NB4 (cell line): ENCODE data around the gene SNAI3.

Source experiments
- DNase-seq: peaks from one replicate; pipeline ENCODE4 v3.0.0; 2010; ENCODE audit warnings: low read depth
- H3K4me3 ChIP-seq: one replicate; pipeline ENCODE4 v1.5.1; 2011; ENCODE audit warnings: mild to moderate bottlenecking, low read depth, low read length, moderate library complexity
- MYC ChIP-seq: IDR thresholded peaks from 2 replicates; pipeline ENCODE4 v1.6.1; 2011; ENCODE audit warnings: low read depth, low read length
- POLR2A ChIP-seq: IDR thresholded peaks from 2 replicates; pipeline ENCODE4 v1.6.1; 2011; ENCODE audit warnings: mild to moderate bottlenecking; ENCODE audit not compliant: insufficient read length; ENCODE audit errors: extremely low read depth
- TF ChIP-seq, protein P1 (sequence below): IDR thresholded peaks from 2 replicates; pipeline ENCODE4 v1.6.1; 2011; ENCODE audit warnings: low read depth, low read length
- TF ChIP-seq, protein P2 (sequence below): IDR thresholded peaks from one replicate; pipeline ENCODE4 v1.5.1; 2012; ENCODE audit warnings: low read depth, low read length

SNAI3 gene

DNA sequence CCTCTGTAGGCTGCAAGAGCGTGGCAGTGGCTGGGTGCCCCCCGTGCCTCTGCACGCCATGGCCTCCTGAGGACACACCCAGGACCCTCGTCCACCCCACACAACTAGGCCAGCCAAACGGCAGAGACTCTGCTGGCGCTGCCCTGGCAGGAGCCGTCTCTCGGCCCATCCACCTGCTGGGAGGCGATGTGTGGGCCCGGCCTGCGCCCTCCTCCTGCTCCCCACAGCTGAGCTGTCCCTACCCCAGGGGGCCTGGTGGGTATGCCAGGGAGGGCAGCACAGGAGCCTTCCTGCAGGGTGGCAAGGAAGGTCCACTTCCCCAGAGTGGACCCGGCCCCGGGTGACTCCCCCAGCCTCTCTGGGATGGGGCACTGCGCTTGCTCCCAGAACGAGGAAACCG, 12.9 kb upstream of the SNAI3 start:
- TF ChIP-seq POLR2A (no peak), MYC (no peak)
- TF ChIP-seq, protein P1, sequence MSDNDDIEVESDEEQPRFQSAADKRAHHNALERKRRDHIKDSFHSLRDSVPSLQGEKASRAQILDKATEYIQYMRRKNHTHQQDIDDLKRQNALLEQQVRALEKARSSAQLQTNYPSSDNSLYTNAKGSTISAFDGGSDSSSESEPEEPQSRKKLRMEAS, result no peak
- TF ChIP-seq, protein P2, sequence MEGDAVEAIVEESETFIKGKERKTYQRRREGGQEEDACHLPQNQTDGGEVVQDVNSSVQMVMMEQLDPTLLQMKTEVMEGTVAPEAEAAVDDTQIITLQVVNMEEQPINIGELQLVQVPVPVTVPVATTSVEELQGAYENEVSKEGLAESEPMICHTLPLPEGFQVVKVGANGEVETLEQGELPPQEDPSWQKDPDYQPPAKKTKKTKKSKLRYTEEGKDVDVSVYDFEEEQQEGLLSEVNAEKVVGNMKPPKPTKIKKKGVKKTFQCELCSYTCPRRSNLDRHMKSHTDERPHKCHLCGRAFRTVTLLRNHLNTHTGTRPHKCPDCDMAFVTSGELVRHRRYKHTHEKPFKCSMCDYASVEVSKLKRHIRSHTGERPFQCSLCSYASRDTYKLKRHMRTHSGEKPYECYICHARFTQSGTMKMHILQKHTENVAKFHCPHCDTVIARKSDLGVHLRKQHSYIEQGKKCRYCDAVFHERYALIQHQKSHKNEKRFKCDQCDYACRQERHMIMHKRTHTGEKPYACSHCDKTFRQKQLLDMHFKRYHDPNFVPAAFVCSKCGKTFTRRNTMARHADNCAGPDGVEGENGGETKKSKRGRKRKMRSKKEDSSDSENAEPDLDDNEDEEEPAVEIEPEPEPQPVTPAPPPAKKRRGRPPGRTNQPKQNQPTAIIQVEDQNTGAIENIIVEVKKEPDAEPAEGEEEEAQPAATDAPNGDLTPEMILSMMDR, result no peak
- H3K4me3 ChIP-seq, result no peak overlapping the region
- DNase-seq, result no peak

DNA sequence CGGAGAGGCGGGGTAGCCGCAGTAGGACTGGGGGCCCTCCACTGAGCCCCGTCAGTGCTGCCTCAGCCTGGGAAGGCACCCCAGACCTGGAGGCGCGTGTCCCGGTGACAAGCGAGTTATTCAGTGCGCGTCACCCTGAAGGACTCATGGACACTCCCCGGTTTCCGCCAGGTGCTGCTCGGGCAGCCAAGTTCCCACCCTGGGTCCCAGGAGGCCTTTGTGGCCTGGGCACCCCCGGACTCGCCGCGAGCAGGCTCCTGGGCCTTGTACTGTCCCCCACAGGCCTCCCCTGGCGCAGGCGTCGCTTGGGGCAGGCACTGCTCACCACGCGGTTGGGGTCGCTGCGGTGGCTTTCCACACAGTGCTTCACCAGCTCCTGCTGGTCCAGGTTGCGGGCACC, 12.3 kb upstream of the SNAI3 start:
- H3K4me3 ChIP-seq, result no peak overlapping the region
- DNase-seq, result no peak
- TF ChIP-seq, protein P2, result no peak
- TF ChIP-seq POLR2A (no peak), MYC (no peak)
- TF ChIP-seq, protein P1, result no peak

DNA sequence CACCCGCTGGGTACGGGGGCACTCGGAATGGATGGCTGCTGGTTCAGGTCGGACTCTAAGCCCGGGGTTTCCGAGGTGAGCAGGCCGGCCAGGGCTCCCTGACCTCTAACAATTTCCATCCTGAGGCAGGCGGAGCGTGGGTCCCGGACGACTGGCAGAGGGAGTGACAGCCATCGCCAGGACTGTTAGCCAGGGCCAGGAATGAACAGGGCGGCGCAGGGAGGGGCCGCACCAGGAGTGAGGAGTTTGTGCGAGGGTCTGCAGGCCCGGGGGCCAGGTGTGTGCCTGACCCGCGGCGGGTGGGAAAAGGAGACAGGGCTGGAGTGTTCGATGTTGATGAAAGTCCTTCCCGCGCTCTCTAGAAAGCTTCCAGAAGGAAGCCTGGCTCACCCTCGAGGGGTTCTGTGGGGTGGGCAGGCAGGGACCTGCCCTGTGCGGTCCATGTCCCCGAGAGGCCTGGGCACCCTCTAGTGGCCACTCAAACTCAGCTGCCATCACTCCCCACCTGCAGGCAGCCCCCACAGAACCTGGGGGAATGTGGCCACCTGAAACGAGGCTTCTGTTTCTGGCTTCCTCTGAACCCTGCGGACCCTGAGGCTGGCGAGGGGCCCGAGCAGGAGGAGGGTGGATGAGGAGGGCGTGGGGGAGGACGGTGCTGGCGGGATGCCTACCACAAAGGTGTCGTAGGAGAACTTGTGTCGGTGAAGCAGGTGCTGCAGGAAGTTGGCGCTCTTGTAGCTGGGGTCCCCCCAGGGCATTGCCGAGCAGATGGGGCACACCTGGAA, 11.7 kb upstream of the SNAI3 start:
- TF ChIP-seq POLR2A, result no peak
- TF ChIP-seq MYC, result no peak
- TF ChIP-seq, protein P2, result peak; percentile 44
- H3K4me3 ChIP-seq, result no peak overlapping the region
- DNase-seq, result no peak

DNA sequence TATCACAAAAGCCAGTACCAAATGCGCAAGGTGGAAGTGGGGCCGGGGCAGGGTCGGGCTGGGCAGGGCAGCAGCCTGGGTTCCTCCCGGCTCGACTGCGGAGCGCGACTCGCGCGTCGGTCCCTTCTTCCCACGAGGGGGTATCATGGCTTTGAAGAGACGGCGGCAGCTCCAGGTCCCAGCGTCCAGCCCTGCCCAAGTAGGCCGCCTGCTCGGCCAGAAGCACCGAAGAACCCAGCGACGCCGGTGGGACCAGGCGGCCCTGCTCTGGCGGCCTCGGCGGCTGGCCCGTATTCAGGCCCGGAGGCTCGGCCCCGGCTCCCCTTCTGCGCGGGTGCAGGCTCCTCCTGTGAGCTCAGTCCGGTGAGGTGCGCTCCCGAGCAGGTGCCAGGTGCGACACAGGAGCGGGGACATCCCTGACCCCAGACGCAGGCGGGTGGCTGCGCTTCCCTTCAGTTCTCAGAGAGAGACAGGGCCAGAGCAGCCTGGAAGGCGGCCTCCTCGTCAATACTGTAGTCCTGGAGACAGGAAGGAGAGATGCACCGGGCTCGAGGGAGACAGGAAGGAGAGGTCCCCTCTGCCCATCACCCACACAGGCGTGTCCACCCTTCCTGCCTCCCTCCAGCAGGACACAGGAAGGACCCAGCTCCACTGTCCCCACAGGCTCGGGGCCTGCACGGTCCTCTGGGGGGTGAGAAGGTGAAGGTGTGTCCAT, 11.0 kb upstream of the SNAI3 start:
- DNase-seq, result no peak
- TF ChIP-seq, protein P1, result no peak
- TF ChIP-seq MYC (no peak), POLR2A (no peak)
- TF ChIP-seq, protein P2, result no peak
- no peak overlapping the region for H3K4me3 ChIP-seq

DNA sequence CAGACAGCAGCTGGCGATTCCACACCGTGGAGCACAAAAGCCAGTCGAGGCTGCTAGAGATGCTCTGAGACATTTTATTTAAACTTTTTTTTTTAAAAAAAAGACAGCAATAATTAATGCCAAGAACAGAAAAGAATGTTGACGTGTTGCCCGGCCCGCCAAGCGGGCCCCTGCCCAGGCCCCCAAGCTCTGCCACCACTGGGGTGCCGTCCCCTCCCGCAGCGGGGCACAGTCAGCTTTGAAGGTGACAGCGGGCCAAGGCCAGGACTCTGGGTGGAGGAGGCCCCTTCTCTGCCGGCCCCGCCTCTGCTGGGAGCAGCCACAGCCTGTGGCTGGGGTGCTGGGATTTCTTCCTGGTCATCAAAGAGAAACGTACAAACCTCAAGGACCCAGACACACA, 10.1 kb upstream of the SNAI3 start:
- TF ChIP-seq MYC (no peak), POLR2A (no peak)
- TF ChIP-seq, protein P2, result no peak
- TF ChIP-seq, protein P1, result no peak
- H3K4me3 ChIP-seq, result no peak overlapping the region
- no peak for DNase-seq
